Measurements from ENCODE around the gene EGR2. TPM values are rescaled to one million over a fixed set of nuclear protein-coding genes. Genes with fewer than 3 reads are reported as not detected.

EGR2 gene
- total RNA-seq, 4 donors from 2014 or later = 0.82 to 1.3 TPM; not detected in 2

GRCh38 chr10:62850646-62851045, 34.5 kb upstream of the EGR2 start:
- Histone ChIP-seq H3K27me3 (no peaks in the 10 kb centered on the region), H3K9me3 (peaks cover 5 to 11% of the 10 kb centered on the region in 2 donors), H3K4me3 (no peak overlapping the region), H3K4me1 (no peaks in the 10 kb centered on the region), H3K27ac (no peak overlapping the region), H3K36me3 (no peaks in the 10 kb centered on the region)
- intact Hi-C loops (cut with DNase I; ENCODE audit: low total_unique reads) (no loop called here), in situ Hi-C loops (cut with MboI; ENCODE audit: low pct_ligation_motif_present in 1 of 4, low pct_unique_long_range_greater_than_20kb in 1 of 4, low sequenced_read_pairs in 3 of 4) (no loop called here)
- TF ChIP-seq POLR2AphosphoS5 (IDR thresholded peaks at IDR 0.05) (no peak), POLR2A (IDR thresholded peaks at IDR 0.05) (no peak), EP300 (IDR thresholded peaks at IDR 0.05; ENCODE audit: low read depth) (no peak), CTCF (IDR thresholded peaks at IDR 0.05) (no peak)
- WGBS, 2 donors (ENCODE audit: low coverage in 1 of 2) = 43 to 45% methylated on average over 2 to 3 of the region's 3 CpGs
- no peak for DNase-seq

GRCh38 chr10:62847433-62847832, 31.3 kb upstream of the EGR2 start:
- peaks cover 5 to 11% of the 10 kb centered on the region in 2 donors for H3K9me3 ChIP-seq
- no peaks in the 10 kb centered on the region for H3K4me1 ChIP-seq
- intact Hi-C loops (cut with DNase I; ENCODE audit: low total_unique reads) = no loop called here
- H3K27me3 ChIP-seq = no peaks in the 10 kb centered on the region
- no peaks in the 10 kb centered on the region for H3K36me3 ChIP-seq
- in situ Hi-C loops (cut with MboI; ENCODE audit: low pct_ligation_motif_present in 1 of 4, low pct_unique_long_range_greater_than_20kb in 1 of 4, low sequenced_read_pairs in 3 of 4) = loop anchor here in 1 of 4 donors (25.0 kb wide), 1 partner anchor 235 kb away; no protein-coding TSS in a partner anchor
- no peak for DNase-seq
- no peak for TF ChIP-seq POLR2AphosphoS5 (IDR thresholded peaks at IDR 0.05)
- TF ChIP-seq EP300 (IDR thresholded peaks at IDR 0.05; ENCODE audit: low read depth) = no peak
- TF ChIP-seq CTCF (IDR thresholded peaks at IDR 0.05) = no peak
- TF ChIP-seq POLR2A (IDR thresholded peaks at IDR 0.05) = no peak
- no peak overlapping the region for H3K27ac ChIP-seq
- no peak overlapping the region for H3K4me3 ChIP-seq

- H3K9me3 ChIP-seq = peaks cover 5 to 11% of the 10 kb centered on the region in 2 donors
- DNase-seq = no peak
- TF ChIP-seq EP300 (IDR thresholded peaks at IDR 0.05; ENCODE audit: low read depth) (no peak), CTCF (IDR thresholded peaks at IDR 0.05) (no peak), POLR2AphosphoS5 (IDR thresholded peaks at IDR 0.05) (no peak), POLR2A (IDR thresholded peaks at IDR 0.05) (no peak)
- H3K27ac ChIP-seq = no peak overlapping the region
- no peak overlapping the region for H3K4me3 ChIP-seq
- intact Hi-C loops (cut with DNase I; ENCODE audit: low total_unique reads) = no loop called here
- H3K4me1 ChIP-seq = no peaks in the 10 kb centered on the region
- H3K27me3 ChIP-seq = no peaks in the 10 kb centered on the region
- H3K36me3 ChIP-seq = no peaks in the 10 kb centered on the region
- WGBS, 2 donors (ENCODE audit: low coverage in 1 of 2) = 69 to 80% methylated on average over 1 to 7 of the region's 7 CpGs
- in situ Hi-C loops (cut with MboI; ENCODE audit: low pct_ligation_motif_present in 1 of 4, low pct_unique_long_range_greater_than_20kb in 1 of 4, low sequenced_read_pairs in 3 of 4) = loop anchor here in 1 of 4 donors (25.0 kb wide), 1 partner anchor 232 kb away; no protein-coding TSS in a partner anchor
Observed at GRCh38 chr10:62844280-62845011, 28.3 kb upstream of the EGR2 start.

- intact Hi-C loops (cut with DNase I; ENCODE audit: low total_unique reads) = no loop called here
- TF ChIP-seq EP300 (IDR thresholded peaks at IDR 0.05; ENCODE audit: low read depth) (no peak), CTCF (IDR thresholded peaks at IDR 0.05) (no peak), POLR2AphosphoS5 (IDR thresholded peaks at IDR 0.05) (no peak), POLR2A (IDR thresholded peaks at IDR 0.05) (no peak)
- H3K27ac ChIP-seq = no peak overlapping the region
- 58 to 66% methylated on average over 3 of the region's 3 CpGs for WGBS, 2 donors (ENCODE audit: low coverage in 1 of 2)
- no peaks in the 10 kb centered on the region for H3K27me3 ChIP-seq
- H3K4me1 ChIP-seq = no peaks in the 10 kb centered on the region
- no peak overlapping the region for H3K4me3 ChIP-seq
- DNase-seq = no peak
- in situ Hi-C loops (cut with MboI; ENCODE audit: low pct_ligation_motif_present in 1 of 4, low pct_unique_long_range_greater_than_20kb in 1 of 4, low sequenced_read_pairs in 3 of 4) = loop anchor here in 1 of 4 donors (25.0 kb wide), 1 partner anchor 231 kb away; no protein-coding TSS in a partner anchor
- no peaks in the 10 kb centered on the region for H3K36me3 ChIP-seq
- peaks cover 5 to 11% of the 10 kb centered on the region in 2 donors for H3K9me3 ChIP-seq
Observed at GRCh38 chr10:62843600-62843999, 27.4 kb upstream of the EGR2 start.
